Head of caudate nucleus (tissue), 42 donors: ENCODE data around the gene FBXL4.

ENCODE experiments used
- DNase-seq, 42 donors: peaks; one replicate each; pipeline versions ENCODE4 v3.0.0 to v3.0.0-alpha.2; 2020 to 2021; ENCODE audit warnings: mixed read lengths in 7 of 42
- intact Hi-C: fragments of 100-400 bp; cut with DNase I; formaldehyde crosslinking; loops from one replicate; pipeline ENCODE4 v1.15.0; 2022

FBXL4 gene

DNA sequence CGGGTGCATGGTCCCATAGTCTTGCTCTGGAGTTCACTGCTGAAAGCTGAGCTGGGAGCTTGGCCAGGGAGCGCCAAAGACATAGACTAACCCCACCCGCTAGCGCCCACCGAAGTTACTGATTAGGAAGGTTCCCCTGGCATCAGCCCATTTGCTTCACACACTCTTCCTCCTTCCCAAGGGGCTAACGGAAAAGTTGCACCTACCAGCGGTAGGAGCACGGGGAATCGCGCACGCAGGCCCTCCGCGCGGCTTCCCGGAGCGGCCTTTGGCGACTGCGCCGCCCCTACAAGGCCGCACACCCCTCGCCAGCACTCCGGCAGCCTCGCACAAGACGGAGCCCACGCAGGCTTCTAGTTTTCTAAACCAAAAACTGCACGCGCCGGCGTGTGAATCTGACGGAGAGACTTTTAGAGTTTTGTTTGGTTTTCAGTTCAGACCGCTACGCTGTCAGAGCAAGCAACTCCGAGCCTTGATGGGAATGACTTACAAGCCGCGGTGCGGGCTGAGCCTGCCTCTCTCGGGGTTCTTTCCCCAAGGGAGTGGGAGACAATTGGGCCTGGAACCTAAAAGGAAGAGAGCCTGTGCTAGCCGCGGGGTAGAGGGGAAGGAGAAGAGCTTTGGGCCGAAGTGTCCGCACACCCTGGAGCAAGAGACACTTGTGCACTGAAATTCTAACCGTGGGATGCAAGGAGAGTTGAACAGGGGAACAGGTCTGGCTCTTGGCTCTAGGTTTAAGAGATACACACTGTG is 114.3 kb downstream of the FBXL4 start:
- peak in 33 of 42 donors; percentile 27 to 81 (median 57) for DNase-seq
- intact Hi-C loops: loop anchor here (10.0 kb wide), 1 partner anchor 189 kb away; no protein-coding TSS in a partner anchor

DNA sequence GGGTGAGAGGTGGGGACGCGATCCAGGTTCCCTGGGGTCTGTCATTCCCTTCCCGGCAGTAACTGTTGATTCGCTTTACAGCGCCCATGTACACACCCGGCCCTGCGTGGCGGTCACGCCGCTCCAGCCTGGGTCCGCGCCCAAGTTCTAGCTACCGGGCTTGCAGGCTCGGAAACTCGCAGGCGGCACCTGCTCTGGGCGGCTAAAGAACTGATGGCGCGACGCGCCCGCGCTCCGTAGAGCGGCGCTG is 114.8 kb downstream of the FBXL4 start:
- peak in 36 of 42 donors; percentile 68 to 91 (median 80) for DNase-seq
- intact Hi-C loops: loop anchor here (10.0 kb wide), 1 partner anchor 188 kb away; no protein-coding TSS in a partner anchor

DNA sequence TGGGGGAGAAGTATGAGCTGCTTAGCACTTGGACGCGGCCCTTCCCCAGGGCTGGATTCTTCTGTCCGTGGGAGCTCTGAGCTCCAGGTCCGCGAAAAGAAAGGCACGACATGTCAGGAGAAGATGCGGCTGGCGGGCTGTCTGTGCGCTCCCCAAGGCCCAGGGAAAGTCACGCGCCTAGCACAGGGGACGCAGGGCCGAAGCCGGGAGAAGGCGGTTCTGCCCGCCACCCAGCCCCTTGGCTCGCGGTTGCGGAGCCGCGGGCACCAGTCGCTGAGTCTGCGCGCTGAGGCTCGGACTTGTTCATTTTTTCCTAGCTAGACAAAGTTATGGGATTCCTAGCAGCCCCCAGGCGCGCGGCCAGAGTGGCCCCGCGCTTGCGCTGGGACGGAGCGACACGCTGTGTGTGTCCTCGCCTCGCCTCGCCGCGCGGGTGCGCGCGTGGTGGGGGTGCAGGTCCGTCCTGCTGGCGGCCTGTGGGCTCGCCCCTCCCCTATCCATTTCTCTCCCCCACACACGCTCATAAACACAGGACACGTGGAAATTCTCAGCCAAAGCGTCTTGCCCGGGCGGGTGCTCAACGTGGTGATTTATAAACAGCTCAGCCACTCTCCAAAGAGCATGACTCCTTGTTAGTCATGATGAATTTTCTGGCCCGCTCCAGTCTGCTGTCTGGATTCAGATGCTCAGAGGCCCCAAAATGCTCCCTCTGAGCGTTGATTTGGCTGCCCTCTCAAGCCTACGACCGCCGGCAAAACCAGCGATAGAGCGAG is 115.3 kb downstream of the FBXL4 start:
- intact Hi-C loops: loop anchor here (10.0 kb wide), 1 partner anchor 188 kb away; no protein-coding TSS in a partner anchor
- DNase-seq: peak in 41 of 42 donors; percentile 49 to 90 (median 80)

DNA sequence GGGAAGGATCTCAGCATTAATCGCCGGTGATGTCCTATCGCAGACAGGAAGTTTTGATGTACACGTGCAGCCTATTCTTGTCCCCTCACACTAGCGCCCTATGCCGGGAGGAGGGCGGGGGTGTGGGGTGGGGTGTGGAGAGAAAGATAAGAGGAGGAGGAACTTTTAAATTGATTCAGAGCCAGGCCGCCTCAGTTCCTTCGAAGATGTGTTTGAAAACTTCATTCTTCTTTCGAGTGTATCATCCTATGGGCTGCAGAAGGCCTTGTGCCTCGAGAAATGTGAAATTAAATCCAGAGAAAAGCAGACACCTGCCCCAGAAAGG is 115.8 kb downstream of the FBXL4 start:
- intact Hi-C loops: loop anchor here (10.0 kb wide), 1 partner anchor 187 kb away; no protein-coding TSS in a partner anchor
- DNase-seq: no peak

DNA sequence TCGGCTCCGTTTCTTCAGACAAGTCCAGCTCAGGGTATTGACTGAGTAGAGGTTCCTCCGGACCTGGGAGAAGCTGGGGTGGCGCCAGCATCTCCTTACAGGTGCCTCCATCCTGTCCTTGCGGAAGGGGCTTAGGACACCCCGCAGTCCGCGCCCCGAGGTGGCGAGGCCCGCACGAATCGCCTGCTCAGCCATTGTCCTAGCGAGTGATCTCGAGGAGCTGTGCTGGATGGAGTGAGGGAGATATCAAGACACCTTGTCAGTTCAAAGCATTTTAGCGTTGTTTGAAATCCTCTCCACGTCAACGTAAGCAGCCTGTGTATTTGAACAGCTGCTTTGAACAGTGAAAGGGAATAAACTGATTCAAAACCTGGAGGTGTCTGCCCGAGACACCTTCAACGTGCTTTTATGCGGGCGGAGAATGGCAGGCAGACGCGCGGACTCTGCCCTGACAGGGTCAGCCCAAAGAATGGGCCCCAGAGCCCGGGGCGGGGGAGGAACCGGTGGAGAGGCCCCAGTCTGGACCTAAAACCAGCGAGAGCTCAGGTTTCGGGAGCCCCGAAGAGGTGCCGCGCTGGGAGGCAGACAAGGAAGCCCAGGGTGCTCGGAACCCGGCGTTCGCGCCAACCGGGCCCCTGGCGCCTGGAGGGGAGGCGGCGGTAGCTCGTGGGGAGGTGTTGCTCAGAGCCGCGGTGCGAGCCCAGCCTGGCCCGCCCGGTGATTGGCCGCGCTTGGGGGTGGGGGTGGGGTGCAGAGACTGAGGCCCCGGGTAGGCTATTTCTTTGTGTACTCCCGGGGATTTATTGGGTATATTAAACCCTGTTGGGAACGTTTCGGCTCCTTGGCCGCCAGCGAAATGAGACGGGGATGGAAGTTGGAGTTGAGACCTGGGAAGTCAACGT is 116.4 kb downstream of the FBXL4 start:
- peak in 30 of 42 donors; percentile 15 to 76 (median 51) for DNase-seq
- intact Hi-C loops: loop anchor here (10.0 kb wide), 1 partner anchor 187 kb away; no protein-coding TSS in a partner anchor

DNA sequence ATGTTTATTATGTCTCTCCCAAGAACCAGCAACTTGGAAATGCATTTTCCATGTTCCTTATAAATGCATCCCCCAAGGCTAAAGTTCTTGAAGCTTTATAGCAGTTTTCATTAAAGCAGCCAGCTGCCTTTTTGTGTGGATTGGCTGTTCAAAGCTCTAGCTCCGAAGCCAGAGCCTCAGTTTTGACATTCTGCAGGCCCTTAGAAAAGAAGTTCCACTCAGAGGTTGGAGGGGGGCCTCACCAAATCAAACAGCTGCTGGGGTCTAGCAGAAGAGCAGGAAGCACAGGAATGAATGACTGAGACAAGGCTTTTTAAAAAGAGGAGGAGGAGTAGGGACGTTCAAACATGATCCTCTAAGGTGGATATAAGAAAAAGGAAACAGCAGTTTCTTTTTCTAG is 117.6 kb downstream of the FBXL4 start:
- intact Hi-C loops: loop anchor here (10.0 kb wide), 1 partner anchor 185 kb away; no protein-coding TSS in a partner anchor
- no peak for DNase-seq

DNA sequence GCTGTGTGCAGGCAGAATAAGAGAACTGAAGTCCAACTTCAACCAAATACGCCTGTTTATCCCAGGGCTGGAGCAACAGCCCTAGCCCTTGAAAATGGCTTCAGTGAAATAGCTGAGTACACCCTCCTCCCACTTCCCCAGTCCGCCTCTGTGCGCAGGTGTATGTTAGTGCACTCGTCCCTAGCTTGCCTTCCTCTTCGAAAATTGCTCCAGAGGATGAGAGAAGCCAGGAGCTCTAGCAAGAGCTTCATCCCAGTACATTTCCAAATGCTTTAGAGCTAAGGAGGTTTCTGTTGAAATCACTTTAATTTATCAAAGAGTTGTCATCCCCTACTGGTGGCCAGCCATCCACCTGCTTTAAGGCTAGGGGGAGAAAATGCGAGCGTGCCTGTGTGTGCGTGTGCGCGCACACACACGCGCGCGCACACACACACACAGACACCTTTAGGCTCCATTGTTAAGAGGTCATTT is 118.8 kb downstream of the FBXL4 start:
- intact Hi-C loops: no loop called here
- DNase-seq: peak in 4 of 42 donors; percentile 4 to 46 (median 13)

DNA sequence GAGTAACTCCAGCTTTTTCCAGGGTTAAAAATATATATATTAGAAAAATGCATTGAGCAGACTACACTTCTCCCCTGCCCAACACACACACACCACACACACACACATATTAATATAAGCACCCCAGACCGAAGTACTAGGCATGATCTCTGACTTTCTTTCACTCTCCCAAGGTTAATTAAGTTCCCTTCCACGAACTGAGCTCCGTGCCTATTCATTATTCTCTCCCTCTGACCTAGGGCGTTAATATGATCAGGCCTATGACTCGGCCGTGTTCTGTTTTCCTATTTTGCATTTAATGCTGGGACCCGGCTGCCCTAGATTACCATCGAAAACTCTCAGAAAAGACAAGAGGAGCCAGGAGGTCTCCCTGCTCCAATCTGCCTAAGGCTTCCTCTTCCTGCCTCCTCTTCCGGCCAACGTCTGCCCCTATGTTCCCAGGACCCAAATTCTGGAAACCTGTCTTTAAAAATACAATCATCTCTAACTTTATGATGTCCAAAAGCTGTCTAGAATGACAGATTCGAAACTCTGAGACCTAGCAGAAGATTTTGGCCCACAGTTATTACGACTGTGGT is 119.4 kb downstream of the FBXL4 start:
- peak in 2 of 42 donors; percentile 14 to 43 for DNase-seq
- intact Hi-C loops: no loop called here

DNA sequence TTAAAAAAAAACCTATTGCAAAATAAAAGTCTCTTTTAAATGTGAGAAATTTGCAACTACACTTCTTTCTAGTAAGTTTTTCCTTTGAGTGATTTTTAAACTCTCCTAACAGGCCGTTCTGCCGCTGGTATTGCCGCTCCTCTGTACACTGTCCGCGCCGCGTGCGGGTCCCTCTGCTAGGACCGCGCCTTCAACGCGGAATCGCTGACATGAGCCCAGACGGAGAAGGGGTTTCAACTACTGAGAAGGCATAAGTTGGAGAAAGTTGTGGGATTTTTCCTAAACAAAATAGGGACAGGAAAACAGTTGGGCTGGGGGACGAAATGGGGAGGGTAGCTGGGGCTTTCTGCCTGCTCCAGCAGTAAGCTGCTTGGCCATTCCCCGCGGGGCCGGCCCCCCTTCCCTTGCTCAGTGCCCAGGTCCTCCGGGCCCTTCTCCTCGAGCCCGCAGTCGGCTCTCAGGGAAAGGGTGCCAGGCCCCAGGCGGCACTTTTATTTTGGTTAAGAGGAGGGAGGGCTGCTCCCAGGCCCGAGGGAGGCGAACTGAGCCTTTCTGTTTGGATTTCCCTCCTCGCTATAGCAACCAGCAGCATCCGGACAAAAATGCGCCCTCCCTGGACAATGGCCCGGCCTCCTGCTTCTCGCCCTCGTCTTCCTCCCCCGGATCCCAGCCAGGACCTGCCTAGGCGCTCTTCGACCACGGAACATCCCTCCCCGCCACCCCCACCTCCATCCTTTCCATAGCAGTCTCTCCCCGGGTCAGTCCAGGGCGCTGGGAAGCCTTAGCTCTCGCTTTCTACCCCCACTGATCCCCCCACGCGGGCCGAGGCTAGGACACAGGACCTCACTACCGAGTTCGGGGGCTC is 120.2 kb downstream of the FBXL4 start:
- DNase-seq: peak in 40 of 42 donors; percentile 44 to 89 (median 70)
- intact Hi-C loops: no loop called here

DNA sequence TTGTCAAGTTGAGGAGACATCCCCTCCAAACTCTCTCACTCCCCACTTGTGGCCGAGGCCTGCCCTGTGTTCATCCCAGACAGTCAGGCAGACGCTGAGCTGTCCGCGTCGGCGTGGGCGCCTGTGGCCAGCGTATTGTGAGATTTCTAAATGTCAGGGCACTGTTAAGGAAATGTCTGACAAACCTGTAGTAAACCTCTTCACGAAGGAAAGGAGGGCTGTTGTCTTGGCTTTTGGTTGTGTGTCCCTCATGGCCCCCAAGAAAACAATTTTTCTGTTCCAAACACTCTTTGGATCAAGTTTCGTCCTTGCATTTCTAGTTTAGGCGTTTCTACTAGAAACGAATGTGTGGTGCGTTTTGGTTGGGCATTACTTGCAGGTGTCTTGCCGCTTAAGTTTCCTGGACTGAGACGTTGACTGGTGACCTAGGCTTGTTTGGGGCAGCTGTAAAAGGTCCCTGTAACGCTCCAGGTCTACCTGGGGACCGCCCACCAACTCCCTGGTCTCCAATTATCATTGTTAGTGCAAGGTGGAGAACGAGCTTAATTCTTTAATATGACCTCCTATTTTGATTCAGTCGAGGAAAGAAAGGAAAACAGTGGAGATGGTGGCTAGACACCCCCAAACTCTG is 122.0 kb downstream of the FBXL4 start:
- peak in 2 of 42 donors; percentile 6 to 8 for DNase-seq
- intact Hi-C loops: no loop called here

DNA sequence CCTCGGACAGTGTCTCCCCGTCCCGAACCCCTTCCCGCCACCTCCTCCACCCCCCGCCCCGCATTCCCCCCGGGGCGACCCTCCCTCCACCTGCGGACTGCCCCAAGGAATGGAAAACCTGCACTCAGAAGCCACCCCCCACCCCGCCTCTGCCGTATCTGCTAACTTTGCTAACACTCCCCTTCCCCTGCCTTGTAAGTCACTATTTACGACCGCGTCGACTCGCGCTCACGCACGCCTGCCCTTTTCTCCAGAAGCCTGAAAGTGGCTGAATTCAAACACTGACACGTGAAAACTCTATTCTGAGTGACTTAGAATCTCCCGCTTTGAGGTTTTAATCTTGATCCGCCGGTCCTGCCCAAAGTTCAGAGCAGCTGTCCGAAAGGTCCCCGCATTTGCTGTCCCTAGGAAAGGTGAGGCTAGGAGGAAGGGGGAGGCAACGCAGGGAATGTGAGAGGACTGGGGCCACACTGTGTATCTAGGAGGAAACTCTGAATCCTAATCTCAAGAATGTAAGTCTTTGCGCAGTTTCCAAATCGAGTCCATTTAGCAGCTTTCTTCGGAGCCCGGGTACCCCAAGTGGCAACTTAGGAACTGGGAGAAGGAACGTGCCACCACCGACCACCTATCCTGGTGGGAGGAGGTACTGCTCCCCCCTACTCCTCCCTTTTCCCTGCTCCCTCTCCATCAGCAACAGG is 122.7 kb downstream of the FBXL4 start:
- intact Hi-C loops: no loop called here
- DNase-seq: peak in 1 of 42 donors; percentile 43

DNA sequence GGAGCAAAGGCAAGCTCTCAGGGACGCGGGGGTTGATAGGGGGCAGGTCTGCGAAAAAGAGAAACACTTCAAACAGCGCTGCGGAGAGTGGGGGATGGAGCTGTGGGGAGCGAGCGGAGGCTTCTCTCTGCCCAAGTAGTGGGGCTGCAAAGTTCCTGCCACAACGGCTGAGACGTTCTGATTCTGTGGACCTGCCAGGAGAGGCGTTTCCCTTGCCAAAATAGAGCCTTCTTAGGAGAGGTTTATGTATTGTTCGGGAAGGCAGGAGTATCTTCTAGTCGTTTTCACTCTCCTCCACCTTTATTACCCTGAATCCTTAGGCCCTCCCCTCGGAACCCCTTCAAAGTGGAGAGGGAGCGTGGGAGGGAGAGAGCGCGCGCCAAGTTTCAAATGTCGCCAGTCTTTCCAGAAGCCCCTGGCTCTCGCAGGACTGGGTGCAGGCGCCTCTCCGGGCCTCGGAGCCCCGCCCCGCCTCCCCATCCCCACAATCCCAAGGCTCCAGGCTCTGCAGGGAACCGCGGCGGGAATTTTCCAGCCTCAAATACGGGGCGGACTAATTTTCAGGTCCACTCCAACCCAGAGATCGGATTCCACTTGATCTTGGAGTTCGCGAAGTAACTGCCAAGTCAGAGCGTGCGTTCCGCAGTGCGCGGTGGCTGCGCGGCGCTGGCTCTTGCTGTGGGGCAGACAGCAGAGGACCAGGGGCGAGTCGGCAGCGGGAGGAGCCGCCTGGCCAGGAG is 123.4 kb downstream of the FBXL4 start:
- peak in 31 of 42 donors; percentile 31 to 73 (median 47) for DNase-seq
- intact Hi-C loops: no loop called here

DNA sequence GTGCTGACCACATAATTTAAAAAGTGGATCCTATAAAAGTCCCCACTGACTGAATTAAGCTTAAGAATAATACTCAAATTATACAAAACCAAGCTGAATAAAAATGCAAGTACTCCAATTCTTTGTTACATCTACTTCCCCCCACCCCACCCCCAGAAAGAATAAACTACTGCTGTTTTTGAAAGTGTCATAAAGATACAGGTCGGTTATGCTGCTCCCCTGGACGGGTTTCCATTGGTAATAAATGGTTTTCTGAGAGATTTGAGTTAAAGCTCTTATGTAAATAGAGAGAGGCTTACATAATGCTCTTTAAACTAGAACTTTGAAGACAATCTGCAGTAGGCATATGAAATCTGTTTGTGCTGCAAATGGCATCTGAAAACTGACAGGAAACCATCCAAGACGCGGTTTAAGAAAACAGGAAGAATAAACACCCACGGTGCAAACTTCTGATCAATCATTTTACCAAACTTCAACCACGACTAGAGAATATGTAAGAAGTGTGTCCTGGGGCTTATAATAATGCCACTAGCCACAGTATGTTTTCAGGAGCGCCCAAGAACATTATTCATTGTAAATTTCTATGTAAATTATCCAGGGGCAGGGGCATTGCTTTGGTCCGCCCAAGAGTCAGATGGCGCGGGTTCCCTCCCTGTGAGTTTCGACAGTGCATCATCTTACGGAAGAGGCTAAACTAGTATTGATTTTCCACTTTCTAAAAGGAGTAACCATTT is 124.2 kb downstream of the FBXL4 start:
- DNase-seq: peak in 1 of 42 donors; percentile 5

DNA sequence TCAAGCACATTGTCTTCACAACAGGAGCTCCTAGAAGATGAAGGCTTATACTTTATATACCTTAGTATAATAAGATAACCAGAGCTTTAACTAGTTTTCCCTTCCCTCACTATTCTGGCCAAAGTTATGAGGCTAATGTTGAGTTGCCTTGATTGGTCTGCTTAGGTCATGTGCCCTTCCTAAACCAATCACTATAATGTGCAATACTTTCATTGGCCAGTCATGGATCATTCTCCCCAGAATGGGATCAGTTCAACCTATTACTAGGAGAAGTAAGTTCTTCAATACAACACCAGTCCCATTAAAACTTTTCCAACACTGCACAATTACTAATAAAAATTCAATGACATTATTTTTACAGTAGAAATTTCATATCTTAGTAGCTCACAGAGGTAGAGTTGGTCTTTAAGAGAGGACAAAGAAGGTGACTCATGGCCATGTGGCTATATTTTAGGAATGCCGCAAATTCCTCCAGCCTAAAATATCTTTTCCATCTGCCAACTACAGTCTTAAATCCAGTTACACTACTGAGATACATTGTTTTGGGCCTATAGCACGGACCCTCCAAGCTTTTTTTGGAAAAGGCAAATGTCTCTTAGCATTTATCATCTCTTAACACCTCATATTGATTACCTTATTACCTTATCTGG is 125.9 kb downstream of the FBXL4 start:
- DNase-seq: no peak
- intact Hi-C loops: no loop called here

More for the DNA sequence above, 124.2 kb downstream of the FBXL4 start:
- intact Hi-C loops: no loop called here
